Neural progenitor cell (in vitro differentiated cells): ENCODE data around the gene UPK3B. TPM values are rescaled to one million over a fixed set of nuclear protein-coding genes. Genes with fewer than 3 reads are reported as not detected.
"Not testable (repeated sequence)": the region's sequence is repeated elsewhere in the genome, so short reads cannot be mapped to it uniquely, and the experiment has no call there.

Experiments used
- DNase-seq: peaks from one replicate; pipeline ENCODE4 v3.0.0-alpha.2; 2016; ENCODE audit warnings: low spot score
- H2AFZ ChIP-seq: fragments of 200-600 bp; sonication (generic); replicated peaks from 2 replicates; pipeline ENCODE4 v1.6.1; 2016; ENCODE audit warnings: antibody characterized with exemption
- H3F3A ChIP-seq: fragments of 200-600 bp; sonication (generic); 2 replicates; pipeline ENCODE4 v1.6.1; 2016; ENCODE audit warnings: antibody characterized with exemption, low read depth
- H3K27ac ChIP-seq: fragments of 200-600 bp; sonication (generic); 2 replicates; pipeline ENCODE4 v1.5.1; 2016; ENCODE audit warnings: mild to moderate bottlenecking
- H3K27me3 ChIP-seq: fragments of 200-600 bp; sonication (generic); 2 replicates; pipeline ENCODE4 v1.6.1; 2016; ENCODE audit warnings: mild to moderate bottlenecking, moderate library complexity
- H3K36me3 ChIP-seq: fragments of 200-600 bp; sonication (generic); 2 replicates; pipeline ENCODE4 v1.5.1; 2016
- H3K4me1 ChIP-seq: fragments of 200-600 bp; sonication (generic); 2 replicates; pipeline ENCODE4 v1.6.1; 2016; ENCODE audit warnings: mixed run types
- H3K4me2 ChIP-seq: fragments of 200-600 bp; sonication (generic); 2 replicates; pipeline ENCODE4 v1.6.1; 2016
- H3K4me3 ChIP-seq: fragments of 200-600 bp; sonication (generic); 2 replicates; pipeline ENCODE4 v1.5.1; 2016
- H3K79me2 ChIP-seq: fragments of 200-600 bp; sonication (generic); 2 replicates; pipeline ENCODE4 v1.6.1; 2016; ENCODE audit warnings: low read depth
- H3K9ac ChIP-seq: fragments of 200-600 bp; sonication (generic); 2 replicates; pipeline ENCODE4 v1.6.1; 2016
- H3K9me3 ChIP-seq: fragments of 200-600 bp; sonication (generic); 2 replicates; pipeline ENCODE4 v1.5.1; 2016; ENCODE audit warnings: low read depth
- H4K20me1 ChIP-seq: fragments of 200-600 bp; sonication (generic); 2 replicates; pipeline ENCODE4 v1.6.1; 2016; ENCODE audit warnings: low read depth
- H3K27ac Mint-ChIP-seq: 3 replicates; pipeline ENCODE4 v1.8.0; 2021; ENCODE audit warnings: mixed read lengths
- H3K27me3 Mint-ChIP-seq: 2 replicates; pipeline ENCODE4 v1.8.0; 2022; ENCODE audit warnings: low read depth, mild to moderate bottlenecking, inconsistent platforms, moderate library complexity, mixed read lengths; ENCODE audit not compliant: insufficient read depth
- H3K36me3 Mint-ChIP-seq: 3 replicates; pipeline ENCODE4 v1.8.0; 2021; ENCODE audit warnings: mixed read lengths
- H3K4me1 Mint-ChIP-seq: 3 replicates; pipeline ENCODE4 v1.8.0; 2021; ENCODE audit warnings: mixed read lengths
- H3K4me3 Mint-ChIP-seq: 3 replicates; pipeline ENCODE4 v1.8.0; 2021; ENCODE audit warnings: mild to moderate bottlenecking, moderate library complexity, mixed read lengths
- H3K9me3 Mint-ChIP-seq: 3 replicates; pipeline ENCODE4 v1.8.0; 2020; ENCODE audit warnings: mixed read lengths
- EZH2 ChIP-seq: fragments of 200-600 bp; sonication (generic); IDR thresholded peaks from 2 replicates; pipeline ENCODE4 v1.6.1; 2017; ENCODE audit warnings: antibody characterized with exemption, mild to moderate bottlenecking, moderate library complexity
- EZH2phosphoT487 ChIP-seq: fragments of 200-600 bp; sonication (generic); IDR thresholded peaks from 2 replicates; pipeline ENCODE4 v1.6.1; 2017; ENCODE audit warnings: antibody characterized with exemption
- total RNA-seq: library from RNA; depleted of rRNA; stranded (reverse); fragments of >200 nt; gene quantifications from 2 replicates; pipeline ENCODE4 v1.2.3, GENCODE V29; 2015; ENCODE audit warnings: low replicate concordance
- TF ChIP-seq, protein P1 (sequence below): fragments of 200-600 bp; sonication (generic); IDR thresholded peaks from 2 replicates; pipeline ENCODE4 v1.5.1; 2017; ENCODE audit warnings: antibody characterized with exemption, mild to moderate bottlenecking

UPK3B gene
- total RNA-seq, 1 donor from 2014 or later, result not detected

DNA sequence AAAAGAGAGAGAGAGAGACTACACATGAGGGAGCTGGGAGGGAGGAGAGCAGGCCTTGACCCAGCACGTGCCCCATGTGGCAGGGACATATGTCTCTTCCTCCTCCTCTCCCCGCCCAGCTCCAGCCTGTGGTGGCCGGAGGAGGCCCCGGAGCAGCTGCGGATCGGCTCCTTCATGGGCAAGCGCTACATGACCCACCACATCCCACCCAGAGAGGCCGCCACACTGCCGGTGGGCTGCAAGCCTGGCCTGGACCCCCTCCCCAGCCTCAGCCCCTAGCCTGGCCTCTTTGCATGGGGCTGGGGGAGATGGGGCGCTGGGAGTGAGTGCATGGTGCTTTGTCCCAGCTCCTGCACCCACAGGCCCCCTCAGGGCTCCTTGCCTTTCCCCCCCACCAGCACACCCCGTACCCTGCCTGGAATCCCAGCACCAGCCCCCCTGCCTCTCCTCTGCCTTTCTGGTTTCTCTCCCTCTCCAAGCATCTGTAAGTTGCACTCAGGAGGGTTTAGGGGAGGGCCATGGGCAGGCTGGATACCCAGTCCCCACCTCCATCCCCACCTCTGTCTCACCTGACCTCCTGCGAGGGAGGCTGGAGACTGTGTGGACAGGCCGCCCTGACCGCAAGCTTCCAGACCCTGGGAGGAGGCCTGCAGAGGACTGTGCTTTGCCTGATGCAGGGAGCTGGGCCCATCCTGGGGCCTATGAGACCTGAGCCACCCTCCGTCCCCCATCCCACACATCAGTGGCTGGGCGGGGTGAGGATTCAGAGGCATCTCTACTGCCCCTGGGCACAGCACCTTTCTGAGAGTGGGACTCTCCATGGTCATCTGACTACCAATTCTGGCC, 4.8 kb downstream of the UPK3B start:
- TF ChIP-seq EZH2 (no peak), EZH2phosphoT487 (no peak)
- TF ChIP-seq, protein P1, sequence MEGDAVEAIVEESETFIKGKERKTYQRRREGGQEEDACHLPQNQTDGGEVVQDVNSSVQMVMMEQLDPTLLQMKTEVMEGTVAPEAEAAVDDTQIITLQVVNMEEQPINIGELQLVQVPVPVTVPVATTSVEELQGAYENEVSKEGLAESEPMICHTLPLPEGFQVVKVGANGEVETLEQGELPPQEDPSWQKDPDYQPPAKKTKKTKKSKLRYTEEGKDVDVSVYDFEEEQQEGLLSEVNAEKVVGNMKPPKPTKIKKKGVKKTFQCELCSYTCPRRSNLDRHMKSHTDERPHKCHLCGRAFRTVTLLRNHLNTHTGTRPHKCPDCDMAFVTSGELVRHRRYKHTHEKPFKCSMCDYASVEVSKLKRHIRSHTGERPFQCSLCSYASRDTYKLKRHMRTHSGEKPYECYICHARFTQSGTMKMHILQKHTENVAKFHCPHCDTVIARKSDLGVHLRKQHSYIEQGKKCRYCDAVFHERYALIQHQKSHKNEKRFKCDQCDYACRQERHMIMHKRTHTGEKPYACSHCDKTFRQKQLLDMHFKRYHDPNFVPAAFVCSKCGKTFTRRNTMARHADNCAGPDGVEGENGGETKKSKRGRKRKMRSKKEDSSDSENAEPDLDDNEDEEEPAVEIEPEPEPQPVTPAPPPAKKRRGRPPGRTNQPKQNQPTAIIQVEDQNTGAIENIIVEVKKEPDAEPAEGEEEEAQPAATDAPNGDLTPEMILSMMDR, result no peak
- H3K4me2 ChIP-seq, result no peak overlapping the region
- DNase-seq, result peak; percentile 1
- no peaks in the 10 kb centered on the region for H4K20me1 ChIP-seq
- no peak overlapping the region for H3K4me3 ChIP-seq
- H3K27ac Mint-ChIP-seq, result no peak overlapping the region
- no peaks in the 10 kb centered on the region for H3K9me3 ChIP-seq
- H2AFZ ChIP-seq, result no peak overlapping the region
- no peak overlapping the region for H3K9ac ChIP-seq
- H3K4me1 Mint-ChIP-seq, result peaks cover 6% of the 10 kb centered on the region
- no peaks in the 10 kb centered on the region for H3F3A ChIP-seq
- no peaks in the 10 kb centered on the region for H3K36me3 ChIP-seq
- H3K4me1 ChIP-seq, result peaks cover 5% of the 10 kb centered on the region
- H3K36me3 Mint-ChIP-seq, result no peaks in the 10 kb centered on the region
- no peaks in the 10 kb centered on the region for H3K9me3 Mint-ChIP-seq
- no peaks in the 10 kb centered on the region for H3K79me2 ChIP-seq
- no peak overlapping the region for H3K4me3 Mint-ChIP-seq
- H3K27me3 ChIP-seq, result no peaks in the 10 kb centered on the region
- H3K27ac ChIP-seq, result no peak overlapping the region
- no peaks in the 10 kb centered on the region for H3K27me3 Mint-ChIP-seq

DNA sequence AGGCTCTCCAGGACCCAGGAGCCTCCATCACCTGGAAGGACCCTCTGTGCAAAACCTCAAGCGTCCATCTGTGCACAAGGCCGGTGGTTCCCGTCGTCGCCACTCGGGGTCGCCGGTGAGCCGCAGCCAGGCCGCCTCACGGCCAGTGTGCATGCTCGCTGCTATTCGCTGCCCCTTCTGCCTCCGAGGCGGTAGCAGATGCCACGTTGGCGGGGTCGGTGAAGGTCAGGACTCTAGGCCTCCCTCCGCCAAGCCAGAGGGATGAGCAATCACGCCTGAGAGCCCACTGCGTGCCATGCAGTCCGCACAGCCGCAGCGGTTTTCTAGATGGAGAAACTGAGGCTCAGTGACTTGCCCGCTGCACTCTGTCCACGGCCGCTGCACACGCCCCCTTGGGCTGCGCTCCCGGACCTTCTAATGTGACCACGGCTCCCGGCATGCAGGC, 5.7 kb downstream of the UPK3B start:
- H3K4me3 ChIP-seq, result no peak overlapping the region
- no peaks in the 10 kb centered on the region for H3F3A ChIP-seq
- H3K4me1 ChIP-seq, result no peaks in the 10 kb centered on the region
- H3K79me2 ChIP-seq, result no peaks in the 10 kb centered on the region
- no peaks in the 10 kb centered on the region for H3K9me3 ChIP-seq
- no peak overlapping the region for H3K4me2 ChIP-seq
- Mint-ChIP-seq H3K4me3 (no peak overlapping the region), H3K9me3 (no peaks in the 10 kb centered on the region), H3K36me3 (no peaks in the 10 kb centered on the region), H3K27me3 (no peaks in the 10 kb centered on the region), H3K4me1 (peaks cover 6% of the 10 kb centered on the region), H3K27ac (no peak overlapping the region)
- no peak overlapping the region for H3K27ac ChIP-seq
- DNase-seq, result no peak
- no peak overlapping the region for H2AFZ ChIP-seq
- no peaks in the 10 kb centered on the region for H3K27me3 ChIP-seq
- no peaks in the 10 kb centered on the region for H3K36me3 ChIP-seq
- TF ChIP-seq EZH2phosphoT487, result no peak
- no peak overlapping the region for H3K9ac ChIP-seq
- no peaks in the 10 kb centered on the region for H4K20me1 ChIP-seq

- H3K4me1 ChIP-seq, H3K9me3 ChIP-seq, H2AFZ ChIP-seq, H3K9me3 Mint-ChIP-seq, H3K36me3 ChIP-seq, H3K4me2 ChIP-seq, H3K9ac ChIP-seq, H3F3A ChIP-seq, H3K27ac ChIP-seq, H3K27me3 ChIP-seq, H4K20me1 ChIP-seq, H3K4me1 Mint-ChIP-seq, DNase-seq, H3K27ac Mint-ChIP-seq, H3K27me3 Mint-ChIP-seq, H3K4me3 Mint-ChIP-seq, H3K79me2 ChIP-seq, H3K36me3 Mint-ChIP-seq, H3K4me3 ChIP-seq: not testable (repeated sequence)
Observed at GRCh38 chr7:76516932-76517331, 6.6 kb downstream of the UPK3B start.

DNA sequence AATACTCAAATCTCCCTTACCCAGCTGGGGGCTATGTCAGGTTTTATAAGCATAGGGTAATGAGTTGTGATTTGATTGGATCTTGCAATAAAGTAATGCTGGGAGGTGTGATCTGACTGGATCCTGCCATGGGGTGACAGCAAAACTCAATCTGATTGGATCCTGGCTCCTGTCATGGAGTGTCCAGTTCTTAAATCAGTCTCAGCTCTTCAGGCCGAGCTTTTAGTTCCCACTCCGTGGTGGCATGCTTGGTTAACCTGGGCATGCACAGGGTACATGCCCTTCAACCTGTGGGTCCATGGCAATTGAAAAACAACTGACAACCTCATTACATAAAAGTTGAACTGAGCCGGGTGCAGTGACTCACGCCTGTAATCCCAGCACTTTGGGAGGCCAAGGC, 15.8 kb downstream of the UPK3B start:
- H3K9me3 Mint-ChIP-seq, H3K27ac Mint-ChIP-seq, H2AFZ ChIP-seq, H3K9ac ChIP-seq, H3K27me3 Mint-ChIP-seq, H3F3A ChIP-seq, H3K36me3 ChIP-seq, H3K4me2 ChIP-seq, DNase-seq, H3K4me1 Mint-ChIP-seq, H3K36me3 Mint-ChIP-seq, H3K9me3 ChIP-seq, H3K4me3 Mint-ChIP-seq, H3K4me1 ChIP-seq, H3K27ac ChIP-seq, H3K27me3 ChIP-seq, H3K4me3 ChIP-seq, H3K79me2 ChIP-seq, H4K20me1 ChIP-seq: not testable (repeated sequence)

- not testable (repeated sequence) for H3K4me2 ChIP-seq, H3K9me3 ChIP-seq, H3K4me3 ChIP-seq, H3K27me3 ChIP-seq, H4K20me1 ChIP-seq, H3K79me2 ChIP-seq, H3K9me3 Mint-ChIP-seq, DNase-seq, H3K4me3 Mint-ChIP-seq, H3K27ac Mint-ChIP-seq, H3K9ac ChIP-seq, H3K36me3 Mint-ChIP-seq, H3K27me3 Mint-ChIP-seq, H3K27ac ChIP-seq, H3K4me1 ChIP-seq, H3K36me3 ChIP-seq, H2AFZ ChIP-seq, H3K4me1 Mint-ChIP-seq, H3F3A ChIP-seq
Observed at GRCh38 chr7:76531643-76532042, 21.3 kb downstream of the UPK3B start.

DNA sequence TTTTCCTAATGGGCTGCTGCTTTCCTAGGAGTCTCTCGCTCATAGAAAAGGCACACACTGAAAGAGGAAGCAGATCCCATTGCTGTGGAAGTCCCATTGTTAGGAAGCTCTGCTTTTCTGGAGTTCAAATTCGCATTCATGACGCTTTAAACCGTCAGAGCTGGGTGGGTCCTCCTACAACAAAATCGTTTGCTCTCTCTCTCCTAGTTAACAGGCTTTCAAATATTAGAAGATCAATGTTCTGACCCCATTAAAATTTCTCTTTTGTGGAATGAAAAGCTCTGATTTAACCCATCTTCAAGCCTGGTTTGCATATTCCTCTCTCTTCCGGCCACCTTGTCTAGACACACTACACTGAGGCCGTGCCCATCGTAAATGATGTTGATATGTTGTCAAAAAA, 32.8 kb downstream of the UPK3B start, which contains the start of gene SPDYE16:
SPDYE16 (minus strand) TSS at position 101 of the 400 bp plus-strand sequence. CDS start 1,838 bp downstream, outside the sequence.
- H3K9me3 ChIP-seq, H3K4me1 Mint-ChIP-seq, H2AFZ ChIP-seq, H3K9me3 Mint-ChIP-seq, H3F3A ChIP-seq, H3K27me3 Mint-ChIP-seq, H4K20me1 ChIP-seq, H3K36me3 ChIP-seq, H3K36me3 Mint-ChIP-seq, H3K9ac ChIP-seq, H3K4me3 Mint-ChIP-seq, H3K27ac Mint-ChIP-seq, H3K4me1 ChIP-seq, H3K4me3 ChIP-seq, H3K4me2 ChIP-seq, H3K79me2 ChIP-seq, H3K27me3 ChIP-seq, H3K27ac ChIP-seq, DNase-seq: not testable (repeated sequence)

DNA sequence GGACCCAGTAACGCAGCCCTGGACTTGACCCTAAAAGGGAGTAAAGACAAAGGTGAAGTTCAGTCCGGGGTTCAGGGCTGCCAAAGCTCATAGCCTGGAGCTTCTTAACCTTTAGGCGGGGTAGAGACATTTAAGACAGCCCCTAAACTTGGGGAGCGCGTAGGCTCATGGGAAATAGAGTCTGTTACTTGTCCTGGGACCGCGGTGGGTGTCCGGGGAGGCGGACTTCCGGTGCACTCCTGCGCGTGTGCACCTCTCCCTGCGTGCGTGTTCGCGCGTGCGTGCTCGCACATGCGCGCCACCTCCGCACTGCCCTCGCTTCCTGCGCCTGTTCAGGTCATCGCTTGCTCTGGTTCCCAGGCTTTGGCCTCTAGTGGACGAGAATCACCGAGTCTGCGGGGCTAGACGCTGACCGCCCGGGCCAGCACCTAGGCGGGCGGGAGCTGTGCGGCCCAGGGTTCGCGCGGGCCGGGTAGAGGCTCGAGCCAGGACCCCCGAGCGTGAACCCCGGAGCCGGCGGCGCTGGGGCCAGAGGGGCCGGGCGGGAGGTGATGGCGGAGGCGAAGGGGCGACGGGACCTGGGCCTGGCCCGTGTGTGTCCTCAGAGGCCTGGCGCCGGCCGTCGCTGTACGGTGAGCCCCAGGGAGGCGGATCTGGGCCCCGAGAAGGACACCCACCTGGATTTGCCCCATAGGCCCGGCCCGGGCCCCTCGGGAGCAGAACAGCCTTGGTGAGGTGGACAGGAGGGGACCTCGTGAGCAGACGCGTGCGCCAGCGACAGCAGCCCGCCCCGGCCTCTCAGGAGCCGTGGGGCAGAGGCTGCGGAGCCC, 38.9 kb downstream of the UPK3B start:
- peak overlapping the region; percentile 63 for H2AFZ ChIP-seq

More for the DNA sequence above, 38.9 kb downstream of the UPK3B start:
- H3K79me2 ChIP-seq, result peaks cover 27% of the 10 kb centered on the region
- not testable (repeated sequence) for H3K4me1 ChIP-seq, H3K27me3 ChIP-seq, H4K20me1 ChIP-seq, H3K27me3 Mint-ChIP-seq, H3K9me3 Mint-ChIP-seq, H3K4me1 Mint-ChIP-seq, H3K36me3 Mint-ChIP-seq, H3K9me3 ChIP-seq, H3K36me3 ChIP-seq, H3F3A ChIP-seq
- H3K9ac ChIP-seq, result peak overlapping the region; percentile 77
- peak; percentile 84 for DNase-seq
- H3K4me3 ChIP-seq, result peak overlapping the region; percentile 96
- Mint-ChIP-seq H3K4me3 (peak overlapping the region; percentile 93), H3K27ac (peak overlapping the region; percentile 91)
- peak overlapping the region; percentile 56 for H3K27ac ChIP-seq
- peak overlapping the region; percentile 92 for H3K4me2 ChIP-seq
